Neuronal stem cell (in vitro differentiated cells): ENCODE data around the gene OTUD6A. TPM values are rescaled to one million over a fixed set of nuclear protein-coding genes. Genes with fewer than 3 reads are reported as not detected.

Source experiments
- DNase-seq: peaks from one replicate; pipeline ENCODE4 v3.0.0-alpha.2; 2013; ENCODE audit warnings: low spot score
- H2AFZ ChIP-seq: one replicate; pipeline ENCODE4 v1.6.1; 2013; ENCODE audit warnings: mild to moderate bottlenecking, low read length, inconsistent platforms
- H2AK5ac ChIP-seq: 2 replicates; pipeline ENCODE4 v1.6.1; 2013; ENCODE audit warnings: low read depth, mild to moderate bottlenecking, inconsistent platforms, low read length, moderate library complexity, mixed read lengths
- H2BK120ac ChIP-seq: 2 replicates; pipeline ENCODE4 v1.6.1; 2013; ENCODE audit warnings: low read depth, mild to moderate bottlenecking, inconsistent platforms, low read length, moderate library complexity, mixed read lengths
- H2BK12ac ChIP-seq: one replicate; pipeline ENCODE4 v1.6.1; 2013; ENCODE audit warnings: low read length, inconsistent platforms
- H2BK15ac ChIP-seq: 2 replicates; pipeline ENCODE4 v1.6.1; 2013; ENCODE audit warnings: mild to moderate bottlenecking, low read length, inconsistent platforms, mixed read lengths
- H2BK5ac ChIP-seq: one replicate; pipeline ENCODE4 v1.6.1; 2013; ENCODE audit warnings: inconsistent platforms, mild to moderate bottlenecking, low read length, moderate library complexity
- H3K14ac ChIP-seq: one replicate; pipeline ENCODE4 v1.6.1; 2013; ENCODE audit warnings: low read length, inconsistent platforms
- H3K18ac ChIP-seq: 2 replicates; pipeline ENCODE4 v1.6.1; 2013; ENCODE audit warnings: low read length, inconsistent platforms
- H3K23ac ChIP-seq: 2 replicates; pipeline ENCODE4 v1.6.1; 2013; ENCODE audit warnings: low read depth, mild to moderate bottlenecking, mixed read lengths, low read length, inconsistent platforms; ENCODE audit not compliant: poor library complexity
- H3K27ac ChIP-seq: replicated peaks from 3 replicates; pipeline ENCODE4 v1.5.1; 2013; ENCODE audit warnings: low read length, inconsistent platforms
- H3K27me3 ChIP-seq, 3 experiments: 2 replicates each; pipeline ENCODE4 v1.6.1; 2013; ENCODE audit warnings: low read length in 3 of 3, mild to moderate bottlenecking in 2 of 3, inconsistent platforms in 1 of 3, low read depth in 1 of 3, mixed read lengths in 1 of 3, moderate library complexity in 1 of 3; ENCODE audit not compliant: control insufficient read depth in 3 of 3, insufficient read depth in 3 of 3
- H3K36me3 ChIP-seq, 2 donors: replicated peaks in 1 of 2; 2 replicates each; pipeline ENCODE4 v1.6.1; 2013; ENCODE audit warnings: low read length in 2 of 2; ENCODE audit not compliant: control insufficient read depth in 2 of 2, insufficient read depth in 2 of 2
- H3K4ac ChIP-seq: 2 replicates; pipeline ENCODE4 v1.6.1; 2013; ENCODE audit warnings: inconsistent platforms, mild to moderate bottlenecking, low read length, moderate library complexity
- H3K4me1 ChIP-seq, 2 donors: 1 replicate in 1 of 2; 2 replicates in 1 of 2; pipeline ENCODE4 v1.6.1; 2013; ENCODE audit warnings: low read length in 2 of 2, low read depth in 1 of 2; ENCODE audit not compliant: control insufficient read depth in 2 of 2, insufficient read depth in 1 of 2
- H3K4me2 ChIP-seq: one replicate; pipeline ENCODE4 v1.6.1; 2013; ENCODE audit warnings: mild to moderate bottlenecking, low read length, inconsistent platforms; ENCODE audit not compliant: insufficient read depth, poor library complexity, severe bottlenecking
- H3K4me3 ChIP-seq, 2 donors: 2 replicates each; pipeline ENCODE4 v1.5.1; 2013; ENCODE audit warnings: low read length in 2 of 2, mild to moderate bottlenecking in 2 of 2, inconsistent platforms in 1 of 2, moderate library complexity in 1 of 2
- H3K79me1 ChIP-seq: one replicate; pipeline ENCODE4 v1.6.1; 2013; ENCODE audit warnings: low read depth, mild to moderate bottlenecking, inconsistent platforms, low read length, moderate library complexity
- H3K9ac ChIP-seq: one replicate; pipeline ENCODE4 v1.6.1; 2013; ENCODE audit warnings: mild to moderate bottlenecking, low read depth, low read length, inconsistent platforms; ENCODE audit not compliant: poor library complexity
- H3K9me3 ChIP-seq, 2 donors: replicated peaks in 1 of 2; 2 replicates each; pipeline versions ENCODE3 to v1.6.1; 2013; ENCODE audit warnings: low read length in 2 of 2, mild to moderate bottlenecking in 2 of 2, inconsistent platforms in 1 of 2, low read depth in 1 of 2, mixed read lengths in 1 of 2, moderate library complexity in 1 of 2; ENCODE audit not compliant: control insufficient read depth in 2 of 2, insufficient read depth in 1 of 2
- H4K8ac ChIP-seq: one replicate; pipeline ENCODE4 v1.6.1; 2013; ENCODE audit warnings: low read depth, mild to moderate bottlenecking, inconsistent platforms, low read length, moderate library complexity
- H4K91ac ChIP-seq: one replicate; pipeline ENCODE4 v1.6.1; 2013; ENCODE audit warnings: low read length, low read depth, mild to moderate bottlenecking, inconsistent platforms; ENCODE audit not compliant: poor library complexity
- WGBS, 2 donors: extraction: QIAGEN DNeasy Blood & Tissue Kit; methylation state at CpG; one replicate each; pipeline ENCODE4 v1.1.7; 2013; ENCODE audit warnings: missing lambda C conversion rate in 2 of 2, mixed read lengths in 1 of 2; ENCODE audit not compliant: insufficient read length in 2 of 2, insufficient replicate concordance in 1 of 2; ENCODE audit errors: extremely low coverage in 2 of 2; 5-methylcytosine and 5-hydroxymethylcytosine counted together
- polyA plus RNA-seq, 2 experiments: library from polyadenylated mRNA; stranded (reverse); fragments of 200-250 nt; gene quantifications; one replicate each; pipeline ENCODE4 v1.2.3, GENCODE V29; 2013

The OTUD6A gene, protein sequence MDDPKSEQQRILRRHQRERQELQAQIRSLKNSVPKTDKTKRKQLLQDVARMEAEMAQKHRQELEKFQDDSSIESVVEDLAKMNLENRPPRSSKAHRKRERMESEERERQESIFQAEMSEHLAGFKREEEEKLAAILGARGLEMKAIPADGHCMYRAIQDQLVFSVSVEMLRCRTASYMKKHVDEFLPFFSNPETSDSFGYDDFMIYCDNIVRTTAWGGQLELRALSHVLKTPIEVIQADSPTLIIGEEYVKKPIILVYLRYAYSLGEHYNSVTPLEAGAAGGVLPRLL
- not detected for polyA plus RNA-seq (2013, experiment 1 of 2)
- not detected for polyA plus RNA-seq (2013, experiment 2 of 2)

DNA sequence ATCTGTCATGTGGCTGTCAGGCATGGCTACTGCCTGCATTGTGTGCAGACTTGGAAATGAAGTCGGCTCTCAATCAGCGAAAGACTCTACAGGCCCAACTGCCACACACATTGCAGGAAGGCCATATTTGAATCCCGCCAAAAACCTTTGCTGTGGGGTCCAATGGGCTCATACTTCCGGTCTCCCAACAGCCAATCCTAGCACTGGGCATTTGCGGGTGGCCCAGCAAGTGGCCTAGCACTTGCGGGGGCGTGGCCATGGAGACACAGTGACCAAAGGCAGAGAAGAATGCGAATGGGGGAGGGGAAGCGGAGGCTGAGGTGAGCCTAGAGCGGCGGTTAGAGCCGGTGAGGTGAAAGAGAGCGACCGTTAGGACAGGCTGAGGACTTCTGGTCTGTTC, at the start of gene OTUD6A:
OTUD6A (plus strand) TSS at position 382 of the 400 bp plus-strand sequence. CDS start 68 bp downstream, outside the sequence.
- Histone ChIP-seq H2BK12ac (no peak within 1 kb of the TSS), H3K4me3 (peak within 1 kb of the TSS in 1 of 2 donors; percentile 50), H3K4me2 (no peak within 1 kb of the TSS), H3K23ac (no peak within 1 kb of the TSS), H4K8ac (no peak within 1 kb of the TSS), H3K36me3 (no peaks in the 10 kb centered on the region), H4K91ac (no peak within 1 kb of the TSS), H3K9ac (no peak within 1 kb of the TSS), H3K27ac (no peak within 1 kb of the TSS), H2AFZ (no peak within 1 kb of the TSS), H2BK5ac (no peak within 1 kb of the TSS), H2AK5ac (no peak within 1 kb of the TSS), H3K18ac (no peak within 1 kb of the TSS), H3K4ac (no peak within 1 kb of the TSS), H3K79me1 (no peaks in the 10 kb centered on the region), H3K9me3 (no peaks in the 10 kb centered on the region), H2BK120ac (no peak within 1 kb of the TSS), H3K4me1 (no peaks in the 10 kb centered on the region), H2BK15ac (no peak within 1 kb of the TSS), H3K27me3 (peaks cover 0 to 5% (median 0%) of the 10 kb centered on the region in 3 experiments), H3K14ac (no peak within 1 kb of the TSS)
- DNase-seq = no peak
- no CpG with 5 or more reads among the region's 14 CpGs for WGBS, 2 donors

- Histone ChIP-seq H3K36me3 (no peaks in the 10 kb centered on the region), H2BK15ac (no peak overlapping the region), H2BK5ac (no peak overlapping the region), H3K27me3 (no peaks in the 10 kb centered on the region), H3K79me1 (no peaks in the 10 kb centered on the region), H3K9ac (peak overlapping the region; percentile 21), H3K4me2 (no peak overlapping the region), H2BK12ac (no peak overlapping the region), H3K14ac (no peak overlapping the region), H3K4me3 (no peak overlapping the region), H2BK120ac (no peak overlapping the region), H3K18ac (peak overlapping the region; percentile 38), H3K9me3 (no peaks in the 10 kb centered on the region), H2AK5ac (no peak overlapping the region), H4K8ac (no peak overlapping the region), H2AFZ (no peak overlapping the region), H4K91ac (no peak overlapping the region), H3K23ac (no peak overlapping the region), H3K4ac (no peak overlapping the region), H3K4me1 (peaks cover 0 to 6% of the 10 kb centered on the region in 2 donors), H3K27ac (no peak overlapping the region)
- no CpG with 5 or more reads among the region's 4 CpGs for WGBS, 2 donors
- no peak for DNase-seq
These were observed 49.5 kb upstream of the OTUD6A start for GRCh38 chrX:70012756-70013155.

GRCh38 chrX:70013466-70014381, 48.5 kb upstream of the OTUD6A start:
- no peak for DNase-seq
- no peak overlapping the region for H3K27ac ChIP-seq
- no peak overlapping the region for H3K14ac ChIP-seq
- H2AFZ ChIP-seq = no peak overlapping the region
- H2BK5ac ChIP-seq = no peak overlapping the region
- H3K27me3 ChIP-seq = no peaks in the 10 kb centered on the region
- no peak overlapping the region for H2BK12ac ChIP-seq
- no peak overlapping the region for H2BK15ac ChIP-seq
- no peak overlapping the region for H4K8ac ChIP-seq
- H3K36me3 ChIP-seq = no peaks in the 10 kb centered on the region
- no peak overlapping the region for H4K91ac ChIP-seq
- H3K4me3 ChIP-seq = no peak overlapping the region
- no peak overlapping the region for H2AK5ac ChIP-seq
- WGBS, 2 donors = no CpG with 5 or more reads among the region's 5 CpGs
- H2BK120ac ChIP-seq = no peak overlapping the region
- no peak overlapping the region for H3K9ac ChIP-seq
- no peak overlapping the region for H3K23ac ChIP-seq
- H3K4me1 ChIP-seq = peaks cover 0 to 6% of the 10 kb centered on the region in 2 donors
- no peaks in the 10 kb centered on the region for H3K9me3 ChIP-seq
- H3K4me2 ChIP-seq = no peak overlapping the region
- H3K4ac ChIP-seq = no peak overlapping the region
- no peaks in the 10 kb centered on the region for H3K79me1 ChIP-seq
- no peak overlapping the region for H3K18ac ChIP-seq

- Histone ChIP-seq H3K4me3 (no peak overlapping the region), H2BK5ac (no peak overlapping the region), H3K4me2 (no peak overlapping the region), H3K14ac (no peak overlapping the region), H2AK5ac (no peak overlapping the region), H2BK12ac (no peak overlapping the region), H2BK120ac (no peak overlapping the region), H3K36me3 (no peaks in the 10 kb centered on the region), H3K4me1 (peaks cover 0 to 6% of the 10 kb centered on the region in 2 donors), H3K4ac (no peak overlapping the region), H4K91ac (no peak overlapping the region), H3K9ac (no peak overlapping the region), H3K27me3 (no peaks in the 10 kb centered on the region), H4K8ac (no peak overlapping the region), H2AFZ (no peak overlapping the region), H3K18ac (no peak overlapping the region), H3K79me1 (no peaks in the 10 kb centered on the region), H2BK15ac (no peak overlapping the region), H3K27ac (no peak overlapping the region), H3K9me3 (no peaks in the 10 kb centered on the region), H3K23ac (no peak overlapping the region)
- WGBS, 2 donors = no CpG with 5 or more reads among the region's 2 CpGs
- DNase-seq = no peak
These were observed 45.7 kb upstream of the OTUD6A start for GRCh38 chrX:70016513-70016912.
